SH-SY5Y (cell line): ENCODE measurements around the gene TRIO.

Experiments used
- GATA2 ChIP-seq: IDR thresholded peaks from 2 replicates; pipeline ENCODE4 v1.6.1; 2011; ENCODE audit warnings: mild to moderate bottlenecking, low read depth, low read length
- GATA3 ChIP-seq: IDR thresholded peaks from 2 replicates; pipeline ENCODE4 v1.6.1; 2011; ENCODE audit warnings: low read depth, mild to moderate bottlenecking, low read length, moderate library complexity

Gene TRIO

DNA sequence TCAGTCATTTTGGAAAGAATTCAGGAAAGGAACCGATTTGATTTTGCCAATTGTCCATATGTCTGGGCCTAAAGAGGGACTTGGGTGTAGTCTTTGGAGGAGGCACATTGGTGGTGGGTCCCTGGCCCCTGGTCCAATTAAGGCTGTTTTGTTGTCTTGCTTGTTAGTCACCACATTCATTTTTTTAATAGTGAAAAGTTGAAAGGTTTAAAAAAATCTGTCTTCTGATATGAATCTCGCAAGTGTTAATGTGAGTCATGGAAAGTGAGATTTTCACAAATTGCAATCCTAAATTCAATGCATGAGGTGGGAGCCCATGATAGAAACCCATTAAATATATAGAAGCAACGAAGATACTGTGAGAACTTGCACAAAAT lies 272.5 kb downstream of the TRIO start:
- no peak for TF ChIP-seq GATA3
- TF ChIP-seq GATA2, result no peak

- no peak for TF ChIP-seq GATA3
- TF ChIP-seq GATA2, result no peak
These were observed 273.6 kb downstream of the TRIO start for GRCh38 chr5:14416621-14417275.

- TF ChIP-seq GATA3, result no peak
- TF ChIP-seq GATA2, result 0 out of 2 replicates have a peak, but pooled peaks have one; percentile 15
These were observed 274.2 kb downstream of the TRIO start for GRCh38 chr5:14417276-14417730.

DNA sequence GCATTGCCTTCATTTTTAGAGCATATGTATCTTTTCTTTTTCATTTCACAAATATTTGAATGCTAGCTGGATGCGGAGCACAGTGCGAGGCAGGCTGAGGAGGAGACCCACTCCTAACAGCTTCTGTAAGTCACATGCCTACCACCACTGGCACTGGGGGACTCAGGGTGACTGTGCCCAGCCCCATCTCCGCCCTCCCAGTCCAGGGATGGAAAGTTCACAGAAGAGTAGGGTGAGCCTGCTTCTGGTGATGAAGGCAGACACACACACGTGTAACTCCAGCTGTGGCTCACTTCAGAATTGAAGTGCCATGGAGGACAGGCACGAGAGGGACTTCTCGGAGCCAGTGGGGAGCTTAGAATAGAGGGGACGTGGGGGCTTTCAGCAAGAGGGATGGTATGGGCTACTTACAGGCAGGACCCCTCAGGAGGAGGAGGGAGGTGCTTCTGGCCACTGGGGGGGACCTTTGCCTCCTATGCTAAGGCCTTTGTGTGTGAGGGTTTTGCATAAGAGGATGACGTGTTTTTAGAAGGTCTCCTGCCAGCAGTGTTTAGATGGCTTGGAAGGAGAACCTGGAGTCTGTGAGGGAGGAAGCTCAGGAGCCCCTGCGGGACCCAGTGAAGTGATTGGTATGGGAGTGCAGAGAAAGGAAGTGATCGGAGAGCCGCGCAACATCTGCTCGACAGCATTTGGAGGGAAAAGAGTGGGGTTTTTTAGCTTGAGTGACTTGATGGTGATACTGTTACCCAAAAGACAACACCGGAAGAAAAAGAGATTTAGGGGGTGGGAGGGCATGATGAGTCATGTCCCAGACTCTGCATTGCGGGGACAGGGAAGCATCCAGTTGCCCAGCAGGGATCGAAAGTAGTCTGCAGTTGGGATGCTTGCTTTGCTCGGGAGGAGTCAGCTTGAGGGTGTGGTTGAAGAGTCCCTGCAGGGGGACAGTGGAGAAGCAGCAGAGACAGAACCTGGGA lies 274.9 kb downstream of the TRIO start:
- TF ChIP-seq GATA3, result no peak
- no peak for TF ChIP-seq GATA2

GRCh38 chr5:14419686-14420085 lies 276.5 kb downstream of the TRIO start:
- TF ChIP-seq GATA3, result no peak
- TF ChIP-seq GATA2, result no peak

GRCh38 chr5:14420101-14420811 lies 277.1 kb downstream of the TRIO start:
- TF ChIP-seq GATA3 (no peak), GATA2 (no peak)

DNA sequence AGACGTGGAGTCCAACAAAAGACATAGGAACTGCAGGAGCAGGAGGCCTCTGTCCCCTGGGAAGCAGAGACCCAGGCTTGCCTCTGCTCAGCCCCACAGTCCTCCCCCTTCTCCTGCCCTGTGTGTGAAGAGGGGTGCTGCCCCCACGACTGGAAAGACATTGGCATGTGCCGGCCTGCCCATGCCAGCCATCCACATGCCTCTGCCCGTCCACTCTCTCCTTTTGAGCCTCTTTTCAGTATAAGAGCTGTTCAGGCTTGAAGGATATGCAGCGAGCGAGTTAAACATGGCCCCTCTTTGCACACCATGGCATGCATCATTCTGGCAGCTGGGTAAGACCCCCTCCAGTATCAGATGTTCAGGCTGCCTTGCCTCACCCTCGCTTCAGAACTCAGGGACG lies 278.7 kb downstream of the TRIO start:
- no peak for TF ChIP-seq GATA3
- TF ChIP-seq GATA2, result no peak

DNA sequence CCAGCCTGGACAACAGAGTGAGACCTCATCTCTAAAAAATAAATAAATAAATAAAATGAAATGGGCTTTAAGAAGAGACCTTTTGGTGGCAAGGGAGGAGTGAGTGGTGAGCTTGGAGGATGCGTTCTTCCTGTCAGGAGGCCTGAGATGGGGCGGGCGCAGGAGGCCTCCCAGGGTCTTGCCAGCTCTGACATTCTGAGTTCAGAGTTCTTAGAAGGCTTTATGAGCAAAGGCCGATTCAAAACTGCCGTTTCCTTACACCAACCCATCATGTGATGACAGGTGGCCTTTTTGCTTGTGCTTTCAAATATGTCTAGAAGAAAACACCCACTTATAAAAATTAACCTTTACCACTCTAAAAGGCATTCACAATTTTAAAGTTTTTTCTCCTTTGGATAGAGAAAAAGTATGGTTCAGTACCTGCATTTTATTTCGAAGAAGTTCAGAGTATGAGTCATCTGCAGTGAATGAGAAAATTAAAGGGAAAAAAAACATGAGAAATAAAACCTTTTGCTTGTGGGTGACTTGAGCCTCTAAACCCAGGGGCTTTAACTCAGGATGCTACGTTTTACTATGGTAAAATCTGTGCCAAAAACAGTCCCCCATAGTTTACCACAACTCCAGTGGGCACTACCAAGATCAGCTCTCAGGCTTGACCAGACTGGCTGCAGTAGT lies 281.0 kb downstream of the TRIO start:
- TF ChIP-seq GATA2, result no peak

GRCh38 chr5:14425559-14425958 lies 282.4 kb downstream of the TRIO start:
- TF ChIP-seq GATA3 (no peak), GATA2 (no peak)

DNA sequence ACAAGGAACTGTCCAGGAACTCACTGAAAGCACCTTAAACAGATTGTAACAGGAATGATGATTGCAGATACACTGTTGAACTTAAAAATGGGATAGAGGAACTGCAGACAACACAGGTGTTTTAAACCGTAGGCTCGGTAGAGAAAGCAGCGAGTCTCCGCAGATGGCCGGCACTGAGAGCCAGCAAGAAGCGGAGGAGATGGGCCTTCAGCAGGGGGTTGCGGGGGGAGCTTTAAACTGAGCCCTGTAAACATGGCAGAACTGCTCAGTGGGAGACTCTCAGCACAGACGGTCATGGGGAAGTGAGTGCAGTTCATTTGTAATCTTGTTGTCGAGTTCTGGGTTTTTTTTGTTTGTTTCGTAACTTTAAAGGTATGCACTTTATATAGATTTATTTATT lies 283.4 kb downstream of the TRIO start:
- TF ChIP-seq GATA3 (no peak), GATA2 (no peak)

DNA sequence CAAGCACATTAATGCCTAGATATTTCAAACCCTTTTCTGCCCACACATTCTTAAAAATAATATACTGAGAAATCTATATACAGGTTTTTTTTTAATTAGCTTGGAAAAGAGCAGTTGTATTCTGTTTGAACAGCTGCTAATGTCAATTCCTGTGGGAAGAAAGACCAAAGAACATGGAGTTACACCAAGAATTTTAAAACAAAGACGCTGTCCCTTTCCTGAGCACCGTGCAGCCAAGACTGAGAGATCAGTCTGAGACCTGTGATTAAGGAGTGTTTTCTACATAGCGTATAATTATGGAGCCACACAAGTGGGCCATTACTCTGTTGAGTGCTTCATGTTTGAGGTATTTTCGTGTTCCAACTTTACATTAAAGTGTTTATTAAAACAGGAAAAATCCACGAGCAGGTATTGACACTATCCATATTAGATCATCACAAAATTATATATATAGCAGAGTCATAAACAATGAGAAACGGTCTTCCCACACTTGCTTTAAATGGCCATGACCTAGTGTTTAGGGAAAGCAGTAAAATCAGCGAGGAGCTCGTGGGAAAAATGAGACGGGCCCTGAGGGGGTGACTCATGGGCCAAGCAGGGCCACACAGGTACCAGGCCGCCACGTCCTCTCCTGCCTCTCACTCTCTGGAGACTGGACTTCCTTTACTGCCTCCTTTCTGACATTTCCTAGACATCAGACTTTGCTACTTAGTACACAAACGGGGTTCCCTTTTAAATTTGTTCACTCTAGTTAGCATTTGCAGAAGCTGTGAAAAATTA lies 285.4 kb downstream of the TRIO start:
- TF ChIP-seq GATA2, result no peak
- no peak for TF ChIP-seq GATA3

GRCh38 chr5:14429101-14430050 lies 286.2 kb downstream of the TRIO start:
- TF ChIP-seq GATA2, result peak; percentile 81
- no peak; the same call in 1 of the 2 replicates for TF ChIP-seq GATA3
